Astrocyte of the hippocampus (primary cell): ENCODE data around the gene TSR3.
A peak's percentile ranks its signal among the peaks of the same experiment; 100 is the strongest.

Experiments used
- DNase-seq: peaks from one replicate; pipeline ENCODE4 v3.0.0; 2011; ENCODE audit warnings: low read depth, low spot score

Gene TSR3

DNA sequence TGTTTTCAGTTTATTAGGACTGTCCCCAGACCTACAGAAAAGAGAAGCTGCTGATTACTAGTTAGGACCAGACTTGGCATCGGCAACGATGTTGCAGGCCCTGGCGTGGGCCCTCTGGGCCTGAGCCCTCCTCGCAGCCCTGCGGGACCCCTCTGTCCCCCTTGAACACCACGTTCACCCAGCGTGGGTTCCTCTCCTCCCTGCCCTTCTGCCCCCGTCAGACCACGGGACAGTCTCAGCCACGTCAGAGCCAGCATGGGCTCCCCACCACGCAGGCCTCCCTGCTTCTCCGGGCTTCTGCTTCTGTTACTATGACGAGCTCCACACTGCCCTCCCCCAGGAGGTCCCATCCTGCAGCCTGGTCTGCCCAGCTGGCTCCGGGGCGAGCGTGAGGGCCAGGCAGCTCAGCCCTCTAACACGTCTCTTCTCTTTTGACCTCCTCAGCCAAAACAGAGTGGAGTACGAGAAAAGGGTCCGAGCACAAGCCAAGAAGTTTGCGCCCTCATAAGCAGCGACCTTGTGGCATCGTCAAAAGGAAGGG, 27.3 kb downstream of the TSR3 start:
- no peak for DNase-seq

- DNase-seq = peak; percentile 52
These were observed 28.1 kb downstream of the TSR3 start for GRCh38 chr16:1323296-1324239.

- no peak for DNase-seq
These were observed 29.3 kb downstream of the TSR3 start for GRCh38 chr16:1322407-1322806.

DNA sequence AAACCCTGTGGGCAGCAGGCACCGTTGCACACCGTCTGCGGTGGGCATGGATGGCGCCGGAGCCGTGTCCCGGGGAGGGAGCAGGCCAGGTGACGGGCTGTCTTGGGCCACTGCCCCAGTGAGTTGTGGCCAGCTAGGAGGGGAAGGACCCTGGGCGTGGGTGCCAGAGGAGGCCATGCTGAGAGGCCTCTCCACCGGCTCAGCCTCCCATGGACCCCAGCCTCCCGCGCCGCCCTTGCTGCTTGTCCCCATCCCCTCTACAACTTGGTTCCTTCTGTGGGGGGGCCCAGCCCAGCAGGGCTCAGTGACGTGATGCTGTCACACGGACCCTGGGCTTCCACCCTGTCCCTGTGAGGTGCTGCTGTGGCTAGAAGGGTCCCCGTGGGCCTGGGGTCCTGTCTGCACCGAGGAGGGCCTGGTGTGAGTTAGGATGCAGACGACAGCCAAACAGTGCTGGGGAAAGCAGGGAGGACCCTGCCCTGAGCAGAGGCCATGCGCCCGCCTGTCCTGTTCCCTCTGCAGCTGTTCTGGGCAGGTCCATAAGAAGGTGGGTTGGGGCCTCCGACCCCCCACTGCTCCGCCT, 30.9 kb downstream of the TSR3 start:
- DNase-seq = no peak

DNA sequence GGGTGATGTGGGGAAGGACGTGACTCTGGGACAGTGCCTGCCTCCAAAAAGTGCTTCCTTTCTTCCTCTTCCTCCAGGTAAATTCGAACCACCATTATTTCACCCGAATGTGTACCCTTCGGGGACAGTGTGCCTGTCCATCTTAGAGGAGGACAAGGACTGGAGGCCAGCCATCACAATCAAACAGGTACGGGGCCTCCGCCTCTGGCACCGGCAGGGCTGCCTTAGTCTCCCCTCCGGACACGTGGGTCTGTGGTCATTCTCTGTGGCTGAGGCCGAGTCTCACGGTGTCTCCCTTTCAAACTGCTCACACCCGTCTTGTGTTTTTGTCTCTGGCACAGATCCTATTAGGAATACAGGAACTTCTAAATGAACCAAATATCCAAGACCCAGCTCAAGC, 31.6 kb downstream of the TSR3 start:
- no peak for DNase-seq

GRCh38 chr16:1319041-1319440, 32.6 kb downstream of the TSR3 start:
- no peak for DNase-seq

DNA sequence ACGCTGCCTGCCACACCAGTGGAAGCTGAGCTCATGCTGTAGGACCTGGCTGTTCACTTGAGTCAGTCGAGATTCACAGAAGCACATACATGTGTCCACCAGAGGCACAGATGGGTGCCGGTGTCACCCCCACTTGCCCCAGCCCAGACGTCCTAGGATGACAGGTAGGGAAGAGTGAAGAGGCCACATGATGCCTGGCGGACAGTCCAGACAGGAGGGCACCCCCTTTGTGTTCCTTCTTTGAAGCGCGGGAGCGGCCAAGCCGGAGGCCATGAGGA, 33.5 kb downstream of the TSR3 start:
- no peak for DNase-seq

DNA sequence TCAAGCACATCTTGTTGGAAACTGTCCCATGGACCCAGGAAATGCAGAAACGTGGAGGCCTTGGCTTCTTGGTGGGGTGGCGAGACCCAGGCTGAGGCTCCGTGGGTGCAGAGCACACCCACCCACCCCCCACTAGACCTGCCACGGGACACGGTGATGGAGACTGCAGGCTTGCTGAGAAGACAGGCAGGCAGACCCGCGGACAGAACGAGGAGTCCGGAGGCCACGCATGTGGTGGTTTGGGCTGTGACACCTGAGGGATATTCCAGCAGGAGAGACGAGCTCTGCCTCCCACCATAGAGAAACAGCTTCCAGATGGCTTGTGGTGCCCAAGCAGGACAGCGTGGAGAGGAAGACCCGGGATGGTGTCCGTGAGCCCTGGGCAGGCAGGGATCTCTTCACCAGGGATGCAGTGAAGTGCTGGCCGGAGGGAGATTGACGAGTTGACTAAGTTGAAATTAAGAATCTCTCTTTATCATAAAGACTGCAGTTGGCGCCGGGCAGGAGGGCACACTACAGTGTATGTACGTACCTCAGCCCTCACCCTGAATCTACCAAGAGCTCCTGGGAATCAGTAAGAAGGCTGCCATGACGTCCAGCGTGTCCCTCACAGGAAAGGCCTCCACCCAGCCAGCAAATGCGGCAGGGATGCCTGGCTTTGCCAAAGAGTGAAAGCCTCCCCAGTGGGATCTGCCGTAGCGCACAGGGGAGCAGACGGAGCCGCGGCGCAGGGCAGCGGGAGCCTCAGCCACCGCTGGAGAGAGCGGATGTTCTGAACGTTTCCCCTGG, 34.0 kb downstream of the TSR3 start:
- DNase-seq = no peak

DNA sequence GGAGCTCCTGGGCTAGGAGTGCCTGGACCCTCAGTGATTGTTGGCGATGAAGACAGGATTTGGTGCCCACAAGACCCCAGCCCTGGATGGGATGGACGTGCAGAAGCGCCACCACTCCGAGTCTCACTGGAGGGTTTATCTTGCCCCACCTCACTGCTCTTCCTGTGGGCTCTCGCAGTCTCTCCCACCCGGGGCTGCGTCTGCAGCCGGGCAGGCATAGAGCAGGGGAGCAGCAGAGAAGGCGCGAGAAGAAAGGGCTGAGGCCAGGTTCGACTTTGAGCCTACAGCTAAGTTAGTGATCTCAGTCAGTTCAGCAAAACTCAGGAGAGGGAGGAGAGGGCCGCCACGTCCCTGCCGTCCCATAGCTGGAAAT, 35.7 kb downstream of the TSR3 start:
- no peak for DNase-seq

GRCh38 chr16:1315081-1316032, 36.3 kb downstream of the TSR3 start:
- no peak for DNase-seq

- DNase-seq = no peak
These were observed 37.1 kb downstream of the TSR3 start for GRCh38 chr16:1314399-1315068.

- no peak for DNase-seq
These were observed 37.8 kb downstream of the TSR3 start for GRCh38 chr16:1313721-1314369.

GRCh38 chr16:1312903-1313302, 38.8 kb downstream of the TSR3 start:
- no peak for DNase-seq

DNA sequence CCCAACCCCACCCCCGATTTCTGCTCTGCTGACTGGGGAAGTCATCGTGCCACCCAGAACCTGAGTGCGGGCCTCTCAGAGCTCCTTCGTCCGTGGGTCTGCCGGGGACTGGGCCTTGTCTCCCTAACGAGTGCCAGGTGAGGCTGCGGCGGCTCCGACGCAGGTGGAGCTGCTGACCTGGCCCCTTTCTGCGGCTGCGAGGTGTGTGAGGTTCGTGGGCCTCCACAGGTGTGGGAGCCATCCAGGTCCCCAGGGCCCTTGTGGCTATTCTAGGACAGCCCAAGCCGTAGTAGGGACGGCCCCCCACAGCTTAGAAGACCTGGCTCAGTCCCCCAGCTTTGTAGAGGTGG, 39.2 kb downstream of the TSR3 start:
- no peak for DNase-seq

- DNase-seq = no peak
These were observed 39.8 kb downstream of the TSR3 start for GRCh38 chr16:1311738-1312466.

- no peak for DNase-seq
These were observed 40.4 kb downstream of the TSR3 start for GRCh38 chr16:1311212-1311737.

GRCh38 chr16:1310832-1311200, 40.9 kb downstream of the TSR3 start:
- peak; percentile 51 for DNase-seq

- peak; percentile 49 for DNase-seq
These were observed 41.5 kb downstream of the TSR3 start for GRCh38 chr16:1309888-1310831.
